DMS153 (cell line): Measurements from ENCODE around the gene ITIH4.

Experiments
- DNase-seq: peaks from one replicate; lab custom pipeline; 2025; lab: John Stamatoyannopoulos, UW

Gene ITIH4

DNA sequence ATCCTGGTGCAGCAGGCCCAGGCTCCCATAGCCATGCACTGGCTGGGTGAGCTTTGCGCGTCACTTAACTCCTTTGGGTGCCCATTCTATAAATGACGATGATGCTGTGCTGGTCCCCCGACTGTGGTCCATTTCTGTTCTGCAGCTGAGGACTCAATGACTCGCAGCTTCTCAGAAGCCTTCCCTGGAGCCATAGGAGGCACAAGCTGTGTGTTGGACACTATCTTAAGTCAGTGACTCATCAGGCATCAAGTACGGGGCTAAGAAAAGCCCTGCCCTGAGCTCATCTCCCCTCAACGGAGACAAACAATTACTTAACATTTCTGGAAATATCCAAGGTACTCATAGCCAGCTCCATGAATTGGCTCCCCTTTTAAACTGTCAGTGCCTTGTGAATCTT lies 18.1 kb upstream of the ITIH4 start:
- DNase-seq: no peak

DNA sequence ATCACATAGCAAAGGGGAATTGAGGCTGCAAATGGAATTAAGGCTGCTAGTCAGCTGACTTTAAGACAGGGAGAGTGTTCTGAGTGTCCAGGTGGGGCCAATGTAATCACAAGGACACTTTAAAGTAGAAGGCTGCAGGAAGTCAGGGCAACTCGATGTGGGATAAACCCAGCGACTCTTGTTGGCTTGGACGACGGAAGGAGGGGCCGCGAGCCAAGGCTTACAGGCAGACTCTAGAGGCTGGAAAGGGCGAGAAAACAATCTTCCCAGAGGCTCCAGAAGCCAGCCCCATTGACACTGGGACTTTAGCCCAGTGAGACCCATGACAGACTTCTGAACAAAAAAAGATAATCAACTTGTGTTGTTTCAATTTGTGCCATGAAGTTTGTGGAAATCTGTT lies 17.3 kb upstream of the ITIH4 start:
- DNase-seq: no peak

DNA sequence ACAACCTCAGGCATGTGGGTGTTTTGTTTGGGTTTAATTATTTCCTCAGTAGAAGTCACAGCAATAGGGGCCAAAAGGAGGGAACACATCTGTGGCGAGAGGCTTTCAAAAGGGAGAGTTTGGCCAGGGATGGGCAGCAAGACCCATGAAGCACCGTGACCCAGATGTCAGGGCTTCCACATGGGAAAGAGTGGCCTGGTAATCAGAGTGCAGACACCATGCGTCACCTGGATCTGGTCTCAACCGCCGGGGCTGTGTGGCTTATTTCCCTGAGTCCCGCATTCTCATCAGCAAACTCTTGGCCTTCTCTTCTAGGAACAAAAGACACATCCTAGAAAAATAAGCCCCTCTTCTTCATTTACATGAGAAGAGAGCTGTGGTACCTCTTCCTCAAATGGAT lies 16.8 kb upstream of the ITIH4 start:
- no peak for DNase-seq

- no peak for DNase-seq
Observed at GRCh38 chr3:52846432-52846965, 16.0 kb upstream of the ITIH4 start.

DNA sequence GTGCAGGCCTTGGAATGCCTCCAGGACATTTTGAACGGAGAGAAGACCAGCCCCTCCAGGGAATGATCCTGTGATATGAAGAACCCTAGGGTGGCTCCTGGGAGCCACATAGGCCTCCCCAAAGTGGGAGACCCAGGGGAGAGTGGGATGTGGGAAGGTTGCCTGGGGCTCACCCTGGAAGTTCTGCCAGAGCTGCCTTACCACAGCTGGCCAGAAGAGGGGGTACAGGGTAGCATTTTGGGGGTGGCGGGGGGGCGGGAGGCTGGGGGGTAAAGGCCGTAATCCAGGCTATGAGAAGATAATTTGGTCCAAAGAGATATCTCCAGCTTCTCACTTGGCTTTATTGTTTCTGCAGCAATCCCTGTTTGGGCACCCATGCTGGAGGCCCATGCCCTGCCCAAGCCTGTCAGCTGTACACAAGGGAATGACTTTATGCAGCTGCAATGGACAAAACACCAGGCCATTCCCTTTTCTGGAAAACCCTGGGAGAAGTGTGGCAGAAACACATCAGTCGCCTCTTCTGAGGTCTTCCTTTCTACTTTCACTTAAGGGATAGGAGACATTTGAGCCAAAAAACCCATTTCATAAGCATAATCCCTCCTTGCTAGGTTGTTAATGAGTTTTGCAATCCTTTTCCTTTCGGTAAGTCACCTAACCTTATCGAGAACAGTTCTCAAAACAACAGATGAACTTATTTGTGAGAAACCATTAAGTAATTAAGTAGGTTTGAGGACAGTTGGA lies 15.4 kb upstream of the ITIH4 start:
- DNase-seq: no peak

GRCh38 chr3:52845157-52845556 lies 14.7 kb upstream of the ITIH4 start:
- DNase-seq: no peak

- no peak for DNase-seq
Observed at GRCh38 chr3:52844290-52844975, 14.0 kb upstream of the ITIH4 start.

- no peak for DNase-seq
Observed at GRCh38 chr3:52843881-52844280, 13.4 kb upstream of the ITIH4 start.

GRCh38 chr3:52843108-52843865 lies 12.8 kb upstream of the ITIH4 start:
- DNase-seq: no peak

GRCh38 chr3:52842424-52842823 lies 12.0 kb upstream of the ITIH4 start:
- no peak for DNase-seq

DNA sequence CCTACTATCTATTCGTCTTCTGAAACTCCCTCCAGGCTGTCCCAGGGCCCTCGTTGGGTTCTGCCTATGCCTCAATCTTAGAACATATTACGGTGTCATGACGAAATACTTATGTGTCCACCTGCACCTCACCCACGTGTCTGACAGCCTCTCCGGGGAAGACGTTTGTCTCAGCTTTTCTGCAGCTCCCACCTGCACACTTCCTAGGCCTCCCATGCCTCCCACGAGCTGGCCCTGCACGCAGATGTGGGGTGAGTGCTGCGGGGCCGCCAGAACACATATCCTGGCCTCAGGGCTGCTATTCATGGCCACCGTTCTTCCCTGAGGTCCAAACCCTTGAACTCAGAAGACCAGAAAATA lies 11.5 kb upstream of the ITIH4 start:
- no peak for DNase-seq

GRCh38 chr3:52841211-52841980 lies 10.9 kb upstream of the ITIH4 start:
- no peak for DNase-seq

GRCh38 chr3:52839892-52840545 lies 9.5 kb upstream of the ITIH4 start:
- DNase-seq: no peak

DNA sequence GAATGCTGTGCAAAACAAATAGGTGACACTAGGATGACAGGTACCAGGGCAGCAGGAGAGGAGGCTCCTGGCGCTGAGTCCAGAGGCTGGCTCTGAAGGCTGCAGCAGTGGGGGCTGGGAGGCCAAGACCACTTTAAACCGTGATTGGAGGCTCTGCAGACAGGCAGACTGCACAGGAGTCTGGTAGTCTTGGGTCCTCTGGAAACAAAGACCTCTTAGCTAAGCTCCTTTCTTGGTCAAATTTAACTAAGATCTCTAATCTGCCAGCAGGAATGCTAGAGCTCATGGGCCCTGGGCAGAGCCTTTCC lies 8.8 kb upstream of the ITIH4 start:
- DNase-seq: no peak

DNA sequence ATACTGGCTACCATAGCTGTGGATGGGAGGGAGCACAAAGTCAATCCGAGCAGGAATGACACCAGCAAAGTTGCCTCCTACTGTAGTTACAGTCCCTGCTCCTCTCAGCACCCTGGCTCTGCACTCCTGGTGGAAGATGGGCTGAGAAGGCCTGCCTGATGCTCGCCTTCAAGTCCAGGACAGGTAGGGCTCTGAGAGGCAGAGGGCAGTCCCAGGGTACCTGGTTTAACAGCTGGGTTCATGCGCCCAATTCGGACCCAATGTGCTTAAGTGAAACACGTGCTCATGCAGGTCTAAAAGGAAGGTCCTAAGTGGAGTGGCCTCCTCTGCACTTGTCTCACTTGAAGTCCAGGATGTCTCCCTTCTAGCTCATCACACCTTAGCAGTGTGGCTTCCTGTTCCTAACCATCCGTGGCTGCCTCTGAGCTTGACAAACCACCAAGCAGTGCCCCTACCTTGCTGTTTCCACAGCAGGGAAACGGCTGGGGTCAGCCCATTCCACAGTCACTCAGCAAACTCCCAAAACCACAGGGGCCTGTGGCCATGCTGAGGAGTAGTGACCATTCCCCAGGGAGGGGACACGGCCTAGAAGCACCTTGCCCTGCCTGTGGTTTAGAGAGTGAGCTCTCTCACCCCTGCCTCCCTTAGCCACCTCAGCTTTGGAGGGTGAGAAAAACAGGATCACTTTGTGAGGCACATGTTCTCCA lies 8.2 kb upstream of the ITIH4 start:
- no peak for DNase-seq

DNA sequence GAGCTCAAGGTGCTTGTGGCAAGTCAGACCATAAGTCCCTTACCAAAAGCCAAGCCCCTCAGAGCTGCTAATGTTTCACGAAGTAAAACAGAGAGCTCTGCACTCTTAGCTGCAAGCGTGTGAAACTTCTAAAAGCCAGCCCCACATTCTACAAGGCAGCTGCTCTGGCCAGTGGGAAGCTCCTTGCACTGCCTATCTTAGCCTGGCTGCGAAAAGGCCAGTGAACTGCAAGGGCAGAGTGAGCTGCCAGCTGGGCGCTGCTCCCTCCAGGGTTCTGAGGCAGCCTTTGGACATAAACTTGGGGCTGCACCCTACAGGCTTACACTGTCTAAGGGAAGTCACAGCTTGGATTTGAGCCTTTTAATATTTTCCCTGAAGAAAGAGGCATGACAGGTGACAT lies 6.5 kb upstream of the ITIH4 start:
- no peak for DNase-seq

DNA sequence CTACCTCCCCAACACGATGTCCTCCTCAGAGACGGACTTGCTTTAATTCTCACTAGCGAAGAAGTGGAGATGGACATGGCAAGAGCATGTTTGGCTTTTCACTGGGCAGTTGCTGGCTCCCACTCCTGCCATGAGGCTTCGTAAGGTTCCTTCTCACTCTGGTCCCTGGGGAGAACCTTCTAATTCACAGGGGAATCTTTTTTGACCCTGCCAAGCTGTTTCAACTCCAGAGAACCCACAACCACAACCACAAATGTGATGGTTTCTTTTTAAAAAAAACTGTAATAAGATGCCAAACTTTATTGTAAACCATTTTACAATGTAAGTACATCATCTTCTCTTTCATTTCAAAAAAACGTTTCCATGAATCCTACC lies 6.0 kb upstream of the ITIH4 start:
- DNase-seq: no peak

- no peak for DNase-seq
Observed at GRCh38 chr3:52835766-52836470, 5.4 kb upstream of the ITIH4 start.

- DNase-seq: no peak
Observed at GRCh38 chr3:52834871-52835501, 4.5 kb upstream of the ITIH4 start, which contains the start of gene MUSTN1. TSS of gene MUSTN1 (minus strand) at chr3:52835019. CDS start at chr3:52834948, 71 bp downstream.

GRCh38 chr3:52833202-52833601 lies 2.7 kb upstream of the ITIH4 start:
- DNase-seq: no peak
